GM10847 (cell line): Measurements from ENCODE around the gene IZUMO4.

Source experiments
- POLR2A ChIP-seq: IDR thresholded peaks from 2 replicates; pipeline ENCODE4 v1.6.1; 2011; ENCODE audit not compliant: insufficient read length; ENCODE audit errors: extremely low read depth

The IZUMO4 gene

DNA sequence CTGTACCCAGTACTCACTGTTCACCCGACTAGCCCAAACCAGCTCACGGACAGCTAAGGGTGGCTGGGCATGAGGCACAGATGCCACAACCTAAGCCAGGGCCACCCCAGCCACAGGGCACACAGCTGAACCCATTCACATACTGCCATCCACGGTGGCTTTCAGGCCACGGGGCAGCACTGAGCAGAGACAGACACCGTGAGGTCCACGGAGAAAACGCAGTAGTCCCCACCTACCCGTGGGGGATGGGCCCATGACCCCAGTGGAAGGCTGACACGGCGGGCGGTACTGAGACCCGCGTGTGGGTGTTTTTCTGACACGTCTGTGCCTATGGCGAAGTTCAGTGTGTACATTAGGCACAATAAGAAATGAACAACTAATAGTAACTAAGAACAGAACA lies 25.5 kb downstream of the IZUMO4 start:
- no peak for TF ChIP-seq POLR2A

GRCh38 chr19:2122982-2123381 lies 26.3 kb downstream of the IZUMO4 start:
- TF ChIP-seq POLR2A, result no peak

GRCh38 chr19:2123682-2124387 lies 27.1 kb downstream of the IZUMO4 start:
- no peak for TF ChIP-seq POLR2A

- no peak for TF ChIP-seq POLR2A
Observed at GRCh38 chr19:2126879-2127518, 30.3 kb downstream of the IZUMO4 start.

DNA sequence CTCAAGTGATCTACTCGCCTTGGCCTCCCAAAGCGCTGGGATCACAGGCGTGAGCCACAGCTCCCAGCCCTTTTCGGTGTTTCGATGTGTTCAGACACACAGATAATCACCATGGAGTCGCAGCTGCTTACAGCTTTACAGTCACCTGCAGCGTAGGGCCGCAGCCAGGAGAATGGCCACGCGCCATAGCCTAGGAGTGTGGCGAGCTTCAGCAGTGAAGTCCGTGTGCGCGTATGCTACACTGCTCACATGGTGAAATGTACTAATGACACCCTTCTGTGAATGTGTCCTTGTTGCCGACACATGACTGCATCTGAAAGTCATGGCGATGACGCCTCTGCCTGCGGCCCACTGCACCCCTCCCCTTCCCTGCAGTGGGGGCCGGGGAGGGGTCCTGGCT lies 31.0 kb downstream of the IZUMO4 start:
- no peak for TF ChIP-seq POLR2A

DNA sequence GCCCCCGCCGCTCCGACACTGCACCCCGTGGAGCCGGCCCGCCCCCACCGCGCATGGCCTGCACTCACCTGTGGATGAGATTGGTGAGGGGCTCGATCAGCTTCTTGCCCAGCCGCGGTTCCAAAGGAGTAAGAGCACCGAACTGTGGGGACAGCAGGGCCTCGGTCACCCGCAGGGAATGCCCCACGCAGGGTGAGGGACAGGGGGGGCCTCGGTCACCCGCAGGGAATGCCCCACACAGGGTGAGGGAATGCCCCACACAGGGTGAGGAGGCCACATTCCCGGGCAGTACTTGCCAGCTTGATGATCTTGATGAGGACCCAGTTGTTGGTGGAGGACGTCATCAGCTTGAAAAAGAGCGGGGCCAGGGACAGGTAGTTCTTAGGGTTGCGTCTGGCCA lies 32.3 kb downstream of the IZUMO4 start:
- no peak for TF ChIP-seq POLR2A

DNA sequence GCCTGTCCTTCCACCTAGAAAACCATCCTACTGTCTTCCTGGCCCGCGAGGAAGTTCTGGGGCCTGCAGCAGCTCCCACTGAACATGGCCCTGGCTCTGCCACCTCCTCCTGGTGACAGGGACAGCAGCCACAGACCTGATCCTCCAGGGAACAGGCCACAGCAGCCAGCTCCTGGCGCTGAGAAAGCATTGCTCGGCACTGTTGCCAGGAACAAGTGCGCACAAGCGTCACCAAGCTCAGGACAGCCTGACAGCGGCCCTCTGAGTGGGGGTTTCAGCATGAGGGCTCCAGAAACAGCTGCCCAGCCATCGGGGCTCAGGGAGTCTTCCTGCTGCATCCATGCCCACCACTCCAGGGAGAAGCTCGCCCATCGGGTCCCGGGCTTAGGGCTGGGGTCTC lies 32.8 kb downstream of the IZUMO4 start:
- no peak for TF ChIP-seq POLR2A

- TF ChIP-seq POLR2A, result no peak
Observed at GRCh38 chr19:2129892-2130770, 33.4 kb downstream of the IZUMO4 start.

DNA sequence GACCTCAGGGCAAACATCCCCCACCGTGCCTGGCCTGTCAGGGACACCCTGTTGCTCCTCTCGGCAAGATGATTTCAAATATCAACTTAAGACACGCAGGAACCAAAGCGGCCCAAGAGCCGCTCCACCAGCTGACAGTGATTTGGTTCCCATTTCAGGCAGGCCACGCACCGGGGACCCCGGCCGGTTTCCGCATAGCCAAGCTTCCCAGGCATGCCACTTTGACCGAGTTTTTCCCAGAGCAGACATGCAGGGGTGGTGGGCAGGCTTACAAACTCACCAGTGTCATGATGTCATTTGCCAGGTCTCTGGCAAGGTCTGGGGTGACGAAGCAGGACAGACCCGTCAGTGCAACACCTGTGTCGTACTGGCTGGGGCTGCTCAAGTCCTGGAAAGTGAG lies 35.5 kb downstream of the IZUMO4 start:
- TF ChIP-seq POLR2A, result no peak

DNA sequence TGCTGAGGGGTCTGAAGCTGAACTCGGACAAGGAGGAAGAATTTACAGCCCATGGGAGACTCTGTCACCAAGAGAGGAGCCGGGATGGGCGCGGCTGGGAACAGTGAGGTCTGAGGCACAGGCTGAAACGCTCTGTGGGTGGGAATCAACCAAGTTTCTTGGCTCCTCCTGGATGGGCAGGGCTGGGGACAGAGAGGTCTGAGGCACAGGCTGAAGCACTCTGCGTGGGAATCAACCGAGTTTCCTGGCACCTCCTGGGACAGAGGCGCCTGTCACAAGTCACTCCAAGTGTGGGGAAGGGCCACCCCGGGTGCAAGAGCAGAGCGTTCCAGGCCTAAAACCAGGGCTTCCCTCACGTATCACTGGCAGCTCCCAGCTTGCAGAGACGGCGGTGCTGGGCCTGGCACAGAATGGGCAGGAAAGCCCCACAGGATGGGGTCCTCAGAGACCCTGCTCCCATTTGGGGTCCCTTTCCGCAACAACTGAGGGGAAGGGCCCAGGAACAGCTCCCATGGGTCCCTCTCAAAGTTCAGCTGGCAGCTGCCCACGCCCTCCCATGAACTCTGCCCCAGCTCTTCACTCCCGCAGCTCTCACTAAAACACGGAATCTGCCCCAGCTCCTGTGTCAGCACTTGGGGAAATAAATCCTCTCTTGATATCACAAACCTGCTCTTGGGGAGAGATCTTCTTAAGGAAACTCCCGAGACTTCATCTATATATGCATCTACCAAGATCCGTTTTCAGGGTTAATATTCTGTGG lies 36.2 kb downstream of the IZUMO4 start:
- TF ChIP-seq POLR2A, result no peak

GRCh38 chr19:2135474-2136402 lies 39.0 kb downstream of the IZUMO4 start:
- no peak for TF ChIP-seq POLR2A

DNA sequence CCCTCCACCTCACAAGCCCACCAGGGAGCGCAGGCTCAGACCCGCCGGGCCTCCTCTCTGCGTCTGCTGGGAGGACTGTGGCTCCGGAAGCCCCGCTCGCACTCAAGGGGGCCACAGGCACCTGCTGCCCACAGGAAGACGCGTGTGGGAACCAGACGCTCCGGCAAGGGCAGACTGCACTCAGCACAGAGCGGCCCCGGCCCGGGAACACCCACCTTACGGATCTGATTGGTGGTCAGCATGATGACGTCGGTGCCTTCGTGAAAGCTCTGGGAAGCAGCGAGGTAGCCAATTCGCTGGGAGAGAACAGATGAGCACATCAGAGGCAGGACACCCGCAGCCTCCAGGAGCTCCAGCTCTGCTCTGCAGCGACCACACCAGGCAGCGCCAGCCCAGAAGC lies 40.1 kb downstream of the IZUMO4 start:
- TF ChIP-seq POLR2A, result no peak

DNA sequence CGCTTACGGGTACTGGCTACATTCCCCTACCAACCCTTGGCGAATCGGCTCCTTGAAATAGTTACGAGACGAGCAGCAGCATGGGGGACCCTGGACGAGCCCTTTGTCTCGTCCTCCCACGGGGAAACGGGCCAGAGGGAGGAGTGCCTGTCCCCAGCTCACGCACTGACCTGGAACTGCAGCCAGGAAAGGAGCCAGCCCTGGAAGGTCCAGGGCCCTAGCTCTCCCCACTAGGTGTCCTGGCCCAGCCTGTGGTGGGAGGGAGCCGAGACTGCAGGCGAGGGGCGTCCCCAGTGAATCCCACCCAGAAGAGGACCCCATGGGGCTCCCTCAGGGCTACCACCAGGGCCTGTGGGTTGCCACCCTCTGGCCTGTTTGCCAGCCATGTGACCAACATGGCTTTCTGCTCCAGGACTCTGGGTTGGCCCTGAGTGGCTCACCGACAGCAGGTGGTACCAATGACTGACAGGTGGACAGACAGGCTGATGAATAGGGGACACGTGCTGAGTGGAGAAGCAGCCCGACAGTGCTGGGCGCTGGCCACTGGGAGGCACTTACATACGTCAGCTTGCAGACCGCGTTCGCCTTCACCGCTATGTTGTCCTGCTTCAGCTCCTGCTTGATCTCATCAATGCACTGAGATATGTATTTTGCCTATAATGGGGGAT lies 41.5 kb downstream of the IZUMO4 start:
- no peak for TF ChIP-seq POLR2A
